HG03135 (cell line): Measurements from ENCODE around the gene ZMIZ1.
A peak's percentile ranks its signal among the peaks of the same experiment; 100 is the strongest.
"Not testable (repeated sequence)": the region's sequence is repeated elsewhere in the genome, so short reads cannot be mapped to it uniquely, and the experiment has no call there.

Experiments
- ATAC-seq: cut with Tn5 transposase; IDR thresholded peaks from one replicate; pipeline ENCODE4 v1.9.1; 2021; ENCODE audit warnings: mild to moderate bottlenecking, moderate library complexity; ENCODE audit not compliant: unreplicated experiment

ZMIZ1 gene

DNA sequence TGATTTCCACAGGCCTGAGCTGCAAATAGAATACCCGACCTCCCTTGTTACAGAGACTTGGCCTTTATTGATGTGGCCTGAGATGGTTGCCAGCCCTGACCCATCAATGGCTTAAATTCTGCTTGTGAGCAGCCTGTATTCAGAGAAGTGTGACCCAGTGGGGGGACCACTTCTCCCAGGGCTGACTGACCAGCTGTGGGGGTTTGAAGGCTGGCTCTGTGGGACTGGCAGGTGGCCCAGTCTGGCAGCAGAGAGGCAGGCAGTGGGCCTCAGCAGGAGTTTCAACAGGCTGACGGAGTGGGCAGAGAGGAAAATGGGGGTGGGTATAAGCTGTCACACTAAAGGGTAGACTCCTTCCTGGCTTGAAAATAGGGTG is 266.3 kb downstream of the ZMIZ1 start:
- ATAC-seq, result no peak

DNA sequence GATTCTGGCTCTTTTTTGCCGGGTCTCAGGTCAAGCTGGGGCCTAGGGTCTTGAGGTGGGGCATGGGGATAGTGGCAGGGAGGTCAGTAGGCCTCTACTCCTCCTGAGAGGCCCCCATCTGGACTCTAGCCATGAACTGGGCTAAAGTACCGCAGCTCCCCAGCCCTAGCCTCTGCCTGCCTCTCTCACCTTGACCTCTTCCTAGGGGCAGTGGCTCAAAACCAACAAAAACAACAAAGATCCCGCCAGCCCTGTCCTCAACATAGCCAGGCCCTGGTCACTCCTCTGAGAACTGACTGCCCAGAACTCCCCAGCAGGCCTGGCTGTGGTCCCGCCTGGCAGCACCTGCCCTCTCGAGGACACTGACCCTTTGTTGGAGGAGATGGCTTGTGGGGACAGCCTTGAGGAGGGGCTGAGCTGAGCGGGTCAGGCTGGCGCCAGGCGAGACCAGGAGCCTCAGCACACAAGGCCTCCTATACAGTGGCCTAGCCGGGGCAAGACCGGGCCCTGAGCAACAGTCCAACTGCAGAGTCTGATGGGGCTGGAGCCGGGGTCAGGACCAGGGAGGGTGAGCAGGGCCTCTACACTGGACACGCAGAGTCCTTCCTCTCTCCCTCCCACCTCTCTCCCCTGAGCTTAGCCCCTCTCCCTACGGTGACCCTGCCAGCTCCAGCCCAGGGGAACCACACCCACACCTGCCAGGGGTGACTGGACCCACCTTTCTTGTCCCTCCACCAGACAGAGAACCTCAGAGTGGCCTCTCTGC is 266.9 kb downstream of the ZMIZ1 start:
- ATAC-seq, result no peak

DNA sequence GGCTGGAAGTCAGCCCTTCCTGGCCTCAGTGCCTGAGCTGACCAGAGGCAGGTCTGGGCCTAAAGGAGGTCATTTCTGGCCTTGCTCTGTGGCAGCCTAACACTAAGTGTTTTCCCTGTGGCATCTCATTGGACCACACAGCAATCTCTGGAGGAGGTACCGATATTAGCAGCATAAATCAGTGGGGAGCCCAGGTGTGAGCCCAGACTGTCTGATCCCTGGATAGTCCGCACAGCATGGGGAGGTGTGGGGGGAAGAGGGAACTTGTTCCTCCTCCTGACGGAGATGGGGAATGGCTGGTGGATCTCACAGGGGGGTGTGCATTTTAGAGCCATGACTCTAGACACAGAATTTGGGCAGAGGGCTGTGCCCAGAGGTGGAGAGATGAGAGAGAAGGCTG is 267.5 kb downstream of the ZMIZ1 start:
- ATAC-seq, result no peak

DNA sequence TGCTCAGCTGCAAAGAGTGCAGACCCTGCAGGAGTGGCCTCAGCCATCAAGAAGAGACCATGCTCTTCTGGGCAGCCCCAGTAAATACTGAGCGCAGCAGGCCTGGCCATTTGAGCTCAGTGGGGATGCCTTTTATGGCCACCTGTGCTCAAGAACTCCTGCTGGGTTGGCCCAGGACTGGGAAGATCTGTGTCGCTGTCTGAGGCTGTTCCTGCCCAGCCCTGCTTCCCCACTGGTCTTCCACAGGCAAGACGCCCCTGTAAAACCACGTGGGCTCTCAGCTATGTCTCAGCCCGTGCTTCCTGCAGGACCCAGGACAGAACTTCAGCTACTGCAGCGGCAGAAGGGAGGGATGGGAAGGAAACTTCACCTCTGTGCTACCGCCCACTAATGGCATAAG is 268.0 kb downstream of the ZMIZ1 start:
- no peak for ATAC-seq

DNA sequence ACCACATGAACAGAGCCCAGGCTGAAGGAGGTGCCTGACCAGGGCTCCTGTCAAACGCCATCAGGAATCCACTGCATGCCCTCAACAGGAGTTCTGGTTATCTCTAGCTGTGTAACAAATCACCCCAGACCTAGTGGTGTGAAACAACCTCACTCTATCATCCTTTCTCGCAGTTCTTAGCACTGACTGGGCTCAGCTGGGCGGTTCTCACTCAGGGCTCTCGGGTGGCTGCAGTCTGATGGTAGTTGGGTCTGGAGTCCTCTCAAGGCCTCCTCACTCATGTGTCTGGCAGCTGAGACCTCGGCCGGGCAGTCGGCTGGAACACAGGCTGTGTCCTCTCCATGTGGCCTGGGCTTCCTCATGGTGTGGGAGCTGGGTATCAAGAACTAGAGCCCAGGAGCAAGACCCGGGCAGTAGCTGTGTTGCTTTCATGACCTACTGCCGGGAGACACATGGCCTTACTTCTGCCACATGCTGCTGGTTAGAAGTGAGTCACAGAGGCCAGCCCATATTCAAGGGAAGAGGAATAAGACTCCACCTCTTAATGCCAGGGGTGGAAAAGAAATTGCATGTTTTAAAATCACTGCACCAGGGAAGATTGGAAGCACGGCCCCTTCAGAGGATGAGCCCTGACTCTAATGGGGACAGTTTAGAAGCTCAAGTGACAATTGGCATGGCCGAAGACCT is 269.2 kb downstream of the ZMIZ1 start:
- ATAC-seq, result not testable (repeated sequence)

DNA sequence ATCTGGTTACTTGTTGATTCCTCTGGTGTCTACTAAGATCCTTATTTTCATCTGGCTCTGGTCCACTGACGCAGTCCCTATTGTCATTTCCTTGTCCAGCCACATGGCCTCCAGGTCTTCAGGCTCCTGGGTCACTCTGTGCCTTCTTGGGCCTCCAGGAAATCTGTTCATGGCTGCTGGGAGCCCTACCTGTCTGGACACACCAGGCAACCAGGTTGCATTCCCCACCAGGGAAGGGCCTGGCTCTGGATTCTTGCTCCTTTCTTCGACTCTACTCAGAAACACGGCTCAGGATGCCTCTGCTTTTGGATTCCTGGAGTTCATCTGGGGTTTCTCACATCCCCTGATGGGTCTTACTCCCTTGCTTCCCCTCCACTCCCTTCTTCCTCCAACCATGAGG is 270.5 kb downstream of the ZMIZ1 start:
- ATAC-seq, result no peak

DNA sequence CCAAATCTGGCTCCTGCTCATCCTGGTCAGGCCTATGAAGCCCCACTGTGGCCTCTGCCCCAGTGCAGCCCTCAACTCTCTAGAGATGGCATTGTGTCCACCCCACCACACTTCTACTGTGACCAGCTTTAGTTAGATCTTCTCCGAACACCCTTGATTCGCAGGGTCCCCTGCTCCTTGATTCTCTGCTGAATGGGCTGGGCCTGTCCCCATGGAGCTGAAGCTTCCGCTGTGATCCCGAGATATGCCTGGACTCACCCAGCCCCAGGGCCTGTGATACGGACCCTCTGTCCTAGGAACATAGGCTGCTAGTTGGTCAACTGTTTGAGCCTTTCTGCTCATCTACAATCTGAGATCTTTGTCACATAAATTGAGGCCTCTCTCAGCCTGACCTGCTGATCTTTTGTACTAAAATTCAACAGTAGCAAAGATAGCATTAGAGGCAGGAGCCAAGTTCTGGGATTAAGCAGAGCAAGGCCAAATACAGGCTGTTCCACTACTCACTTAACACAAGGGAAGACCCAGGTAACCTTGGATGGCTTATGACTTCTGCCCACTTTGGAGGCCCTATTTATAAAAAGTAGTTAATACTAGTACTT is 272.0 kb downstream of the ZMIZ1 start:
- no peak for ATAC-seq

DNA sequence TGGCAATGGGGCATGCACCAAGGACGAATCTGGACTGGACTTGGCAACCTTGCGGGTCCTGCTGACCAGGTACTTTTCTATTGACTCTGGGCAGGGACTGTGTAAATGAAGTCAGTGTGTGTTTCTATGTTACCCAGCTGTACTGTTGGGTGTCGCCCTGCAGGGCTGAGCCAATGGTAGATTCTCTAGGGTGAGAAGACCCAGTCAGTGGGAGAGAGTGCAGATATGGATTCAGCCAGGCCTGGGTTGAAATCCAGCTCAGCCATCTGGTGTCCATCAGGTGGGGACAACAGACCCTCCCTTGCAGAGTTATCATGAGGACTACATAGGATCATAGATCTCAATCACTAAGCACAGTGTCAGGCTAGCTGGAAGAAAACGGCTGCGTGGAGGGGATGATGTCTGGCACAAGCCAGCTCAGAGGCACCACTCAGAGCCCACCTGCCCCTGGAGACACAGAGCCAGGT is 273.6 kb downstream of the ZMIZ1 start:
- ATAC-seq, result no peak

DNA sequence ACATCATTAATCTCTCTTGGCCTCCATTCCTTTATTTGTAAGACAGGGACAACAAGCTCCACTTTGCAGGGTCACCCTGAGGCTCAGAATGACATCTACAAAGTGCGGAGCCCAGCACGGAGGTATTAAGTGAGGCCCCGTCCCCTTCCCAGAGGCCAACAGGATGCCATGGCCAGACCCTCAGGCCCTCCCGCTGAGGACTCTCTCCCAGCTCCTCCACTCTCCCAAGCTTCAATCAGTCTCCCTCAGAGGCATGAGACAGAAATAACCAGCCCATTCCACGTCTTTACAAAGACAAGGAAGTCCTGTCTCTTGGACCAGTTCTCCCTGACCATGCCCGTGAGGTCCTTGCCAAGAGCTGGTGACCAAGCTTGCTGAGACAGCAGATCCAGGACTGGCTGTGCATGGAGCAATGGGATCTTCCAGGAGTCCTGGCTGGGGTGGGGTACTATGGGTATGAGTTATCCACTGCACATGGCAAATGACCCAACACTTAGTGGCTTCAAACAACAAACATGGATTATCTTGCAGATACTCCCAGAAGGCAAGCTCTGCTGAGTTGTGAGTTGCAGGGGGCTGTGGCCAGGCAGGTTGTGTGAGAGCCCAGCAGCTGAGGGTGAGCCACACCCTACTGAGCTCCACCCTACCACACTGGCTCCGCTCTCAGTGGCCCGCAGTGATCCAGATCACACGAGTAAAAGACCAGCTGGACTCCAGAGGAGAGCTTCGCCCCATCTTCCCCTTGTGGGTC is 274.2 kb downstream of the ZMIZ1 start:
- ATAC-seq, result no peak

DNA sequence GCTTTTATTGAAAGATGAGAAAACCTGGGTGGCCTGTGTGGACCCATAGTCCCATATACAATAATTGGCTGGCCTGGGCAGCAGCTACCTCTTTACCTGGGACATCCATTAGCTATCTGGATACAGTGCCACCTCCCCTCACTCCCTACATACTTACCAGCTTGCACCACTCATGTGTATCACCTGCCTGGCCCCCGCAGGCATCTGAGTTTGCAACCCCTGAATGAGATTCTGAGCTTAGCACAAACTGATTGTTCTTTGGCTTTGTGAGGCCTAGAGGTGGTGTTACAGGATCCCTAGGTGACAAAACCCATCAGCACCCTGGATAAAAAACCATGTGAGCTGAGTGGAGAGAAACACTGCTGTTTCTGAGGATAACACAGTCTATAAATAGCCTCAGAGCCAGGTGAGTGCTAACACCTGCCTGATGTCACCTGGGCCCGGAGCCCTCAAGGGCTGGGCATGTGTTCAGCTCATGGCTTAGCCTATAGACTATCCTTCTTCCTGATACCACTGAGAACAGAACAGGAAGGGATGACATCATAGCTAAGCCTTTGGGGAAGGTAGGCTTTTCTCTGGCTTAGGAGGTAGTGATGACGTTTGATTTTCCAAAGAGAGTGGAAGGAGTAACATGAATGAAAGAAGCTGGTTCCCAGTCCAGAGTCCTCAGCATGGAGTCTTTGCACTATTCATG is 275.9 kb downstream of the ZMIZ1 start:
- ATAC-seq, result no peak

DNA sequence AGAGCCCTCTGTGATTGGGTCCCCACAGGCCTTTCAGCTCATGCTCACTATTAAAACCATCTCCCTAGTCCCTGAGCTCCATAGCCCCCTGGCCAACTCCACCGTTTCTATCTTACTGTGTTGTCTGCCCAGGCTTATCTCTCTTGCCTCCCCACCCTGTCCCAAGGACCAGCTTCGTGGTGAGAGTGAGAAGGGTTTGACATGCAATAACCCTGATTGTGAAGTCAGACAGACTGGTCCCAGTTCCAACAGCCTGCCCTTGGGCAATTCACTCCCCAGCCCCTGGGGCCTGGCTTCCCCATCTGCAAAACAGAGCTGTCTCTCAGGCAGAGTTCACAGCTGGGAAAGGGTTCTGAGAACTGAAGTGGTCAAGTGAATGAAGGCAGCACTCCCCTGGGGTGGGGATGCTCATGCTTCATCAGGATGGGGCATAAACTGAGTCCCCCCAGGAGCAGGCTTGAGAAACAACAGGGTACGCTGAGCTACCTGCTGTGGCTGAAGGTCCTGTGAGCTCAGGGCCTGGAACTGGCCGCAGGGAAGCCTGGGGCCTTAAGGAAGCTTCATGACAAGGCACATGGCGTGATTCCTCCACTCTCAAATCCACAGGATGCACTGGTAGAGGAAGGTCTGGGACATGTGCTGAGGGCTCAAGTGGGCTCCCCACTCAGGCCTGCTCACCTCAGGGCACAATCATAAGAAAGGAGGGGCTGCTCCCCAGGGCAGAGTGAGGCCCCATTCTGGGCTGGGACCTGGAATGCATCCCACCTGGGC is 276.7 kb downstream of the ZMIZ1 start:
- ATAC-seq, result no peak

DNA sequence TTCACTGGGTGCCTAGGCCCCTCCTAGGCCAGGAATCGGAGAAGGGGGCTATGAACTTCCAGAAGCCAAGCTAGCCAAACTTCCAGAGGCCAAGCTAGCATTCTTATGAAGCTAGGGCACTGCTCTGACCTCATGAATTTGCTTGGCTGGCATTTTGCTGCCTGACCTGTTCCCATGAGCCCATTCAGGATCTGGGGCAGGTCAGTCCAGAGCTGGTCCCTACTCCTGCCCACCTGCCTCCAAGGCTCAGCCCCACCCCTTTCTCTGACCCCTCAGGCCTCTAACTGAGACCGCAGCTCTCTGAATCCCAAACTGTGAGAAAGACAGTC is 277.2 kb downstream of the ZMIZ1 start:
- ATAC-seq, result no peak

DNA sequence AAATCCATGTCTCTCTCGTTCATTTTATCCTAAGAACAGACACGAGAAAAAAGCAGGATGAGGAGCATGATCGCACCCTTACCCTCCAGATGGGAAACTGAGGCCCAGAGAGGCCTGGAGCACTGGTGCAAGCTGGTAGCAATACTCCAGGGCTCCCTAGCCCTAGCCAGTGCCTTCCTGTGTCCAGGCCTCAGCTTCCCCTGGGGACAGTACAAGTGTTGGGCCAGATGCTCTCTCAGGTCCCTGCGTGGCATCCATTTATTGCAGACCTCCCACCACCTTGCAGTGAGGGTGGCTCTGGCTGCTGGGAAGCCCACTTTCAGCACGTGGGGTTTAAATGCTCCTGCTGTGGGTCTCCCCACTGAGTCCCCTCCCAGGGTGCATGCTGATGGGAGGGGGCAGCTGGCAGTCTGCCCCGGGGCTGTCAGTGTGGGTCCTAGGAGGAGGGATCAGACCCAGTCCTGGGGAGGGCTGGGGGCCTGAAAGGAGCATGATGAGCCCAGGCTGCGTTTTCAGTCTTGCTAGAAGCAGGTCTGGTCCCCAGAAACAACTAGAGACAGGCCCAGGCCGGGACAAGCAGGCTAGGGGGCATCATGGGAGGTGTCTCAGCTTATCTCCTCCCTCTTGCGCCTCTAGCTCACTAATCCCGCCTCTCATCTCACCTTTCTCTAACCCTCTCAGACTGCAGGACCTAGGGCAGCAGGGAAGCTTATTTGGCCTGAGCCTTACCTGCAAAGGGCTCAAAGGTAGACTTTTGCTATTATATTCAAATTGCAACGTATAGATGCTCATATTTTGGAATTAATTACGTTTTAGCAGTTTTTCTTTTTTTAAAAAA is 277.8 kb downstream of the ZMIZ1 start:
- ATAC-seq, result no peak

DNA sequence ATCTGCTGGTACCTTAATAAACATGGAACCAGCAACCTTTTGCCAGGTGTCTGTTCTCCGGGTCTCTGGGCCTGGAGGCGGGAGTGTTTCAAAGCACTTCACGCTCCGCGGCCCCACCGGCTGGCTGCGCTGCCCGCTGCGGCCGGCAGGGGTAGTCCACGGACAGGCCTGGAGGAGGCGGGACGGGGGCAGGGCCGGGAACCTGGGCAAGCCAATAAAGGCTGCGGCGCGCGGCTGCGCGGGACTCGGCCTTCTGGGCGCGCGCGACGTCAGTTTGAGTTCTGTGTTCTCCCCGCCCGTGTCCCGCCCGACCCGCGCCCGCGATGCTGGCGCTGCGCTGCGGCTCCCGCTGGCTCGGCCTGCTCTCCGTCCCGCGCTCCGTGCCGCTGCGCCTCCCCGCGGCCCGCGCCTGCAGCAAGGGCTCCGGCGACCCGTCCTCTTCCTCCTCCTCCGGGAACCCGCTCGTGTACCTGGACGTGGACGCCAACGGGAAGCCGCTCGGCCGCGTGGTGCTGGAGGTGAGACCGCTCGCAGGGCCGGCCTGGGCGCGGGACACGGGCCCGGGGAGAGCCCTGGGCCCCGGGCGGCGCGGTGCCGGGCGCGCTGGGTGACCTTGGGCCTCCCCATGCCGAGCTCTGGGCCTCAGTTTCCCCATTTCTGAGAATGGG is 278.6 kb downstream of the ZMIZ1 start, which contains the start of gene PPIF:
Gene PPIF (plus strand): TSS at position 244 of the 668 bp plus-strand sequence. CDS start 80 bp downstream, at position 324.
- peak; percentile 72 for ATAC-seq

DNA sequence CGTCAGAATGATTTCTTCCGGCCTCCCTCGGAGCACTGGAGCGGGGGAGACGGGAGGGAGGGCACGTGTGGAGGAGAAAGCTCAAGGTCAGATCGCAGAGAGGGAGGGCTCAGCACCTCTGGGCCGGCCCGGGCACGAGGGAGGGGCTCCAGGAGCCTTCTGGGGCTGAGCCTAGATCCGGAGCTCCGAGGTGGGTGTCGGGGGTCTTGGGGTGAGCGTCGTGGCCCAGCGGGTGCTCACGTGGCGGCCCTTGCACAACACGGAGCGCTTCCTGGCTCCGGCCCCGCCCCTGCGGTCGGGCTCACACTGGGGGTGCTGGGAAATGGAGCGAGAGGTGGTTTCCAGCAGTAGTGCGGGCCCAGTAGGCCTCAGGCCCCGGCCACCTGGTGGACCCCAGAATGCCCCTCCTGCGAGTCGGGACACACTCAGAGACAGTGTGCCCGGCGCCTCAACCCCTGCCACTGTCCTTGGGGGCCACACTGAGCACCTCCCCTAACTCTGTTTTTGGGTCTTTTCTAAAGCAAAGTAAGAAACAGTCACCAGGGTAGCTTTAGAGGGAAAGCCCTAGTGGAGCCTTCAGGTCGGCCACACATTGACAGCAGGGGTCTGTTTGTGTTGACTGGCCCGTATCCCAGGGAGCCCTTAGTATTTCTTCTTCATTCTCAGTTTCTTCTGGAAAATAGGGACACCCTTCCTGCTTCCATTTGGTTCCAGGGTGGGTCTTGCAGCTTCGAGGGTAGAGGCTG is 279.3 kb downstream of the ZMIZ1 start:
- ATAC-seq, result peak; percentile 61

DNA sequence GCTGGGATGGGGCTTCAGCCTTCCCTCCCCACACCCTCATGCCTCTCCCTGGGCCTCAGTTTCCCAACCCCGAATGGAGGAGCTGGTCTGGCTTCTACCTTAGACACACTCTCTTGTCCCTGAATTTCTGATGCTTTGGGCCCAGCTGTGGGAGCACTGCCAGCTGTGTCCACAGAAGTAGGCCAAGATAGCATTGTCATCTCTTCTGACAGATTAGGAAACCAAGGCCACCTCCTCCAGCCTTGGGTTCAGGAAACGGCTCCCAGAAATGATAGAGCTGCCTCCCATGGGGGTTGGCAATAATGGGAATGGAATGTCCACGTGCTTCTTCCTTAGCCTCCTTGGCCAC is 279.8 kb downstream of the ZMIZ1 start:
- no peak for ATAC-seq

DNA sequence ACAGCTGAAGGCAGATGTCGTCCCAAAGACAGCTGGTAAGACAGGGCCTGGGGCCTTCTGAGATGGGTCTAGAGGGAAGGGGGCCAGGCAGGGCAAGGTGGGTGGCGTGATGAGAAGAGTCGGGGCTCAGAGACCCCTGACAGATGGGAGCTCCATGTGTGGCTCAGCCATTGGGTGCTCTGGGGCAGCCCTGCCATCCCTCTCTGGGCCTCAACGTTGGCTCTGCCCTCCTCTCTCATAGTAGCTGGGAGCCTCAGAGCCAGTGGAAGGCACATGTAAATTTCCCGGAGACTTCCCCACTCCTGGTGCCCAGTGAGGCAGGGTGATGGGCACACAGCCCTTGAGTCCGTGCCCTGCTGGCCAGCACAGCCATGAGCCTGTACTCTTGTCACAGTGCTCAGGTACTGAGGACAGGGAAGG is 280.3 kb downstream of the ZMIZ1 start:
- ATAC-seq, result no peak
